Astrocyte of the cerebellum (primary cell): ENCODE results near the gene MYH7.

Experiments used
- DNase-seq: peaks from one replicate; pipeline ENCODE4 v3.0.0-alpha.2; 2011; ENCODE audit warnings: low read depth
- H3K4me3 ChIP-seq: 2 replicates; pipeline ENCODE4 v1.5.1; 2011; ENCODE audit warnings: mild to moderate bottlenecking, low read depth, low read length, moderate library complexity
- CTCF ChIP-seq: IDR thresholded peaks from 2 replicates; pipeline ENCODE4 v1.5.1; 2012; ENCODE audit warnings: low read length, low read depth, moderate library complexity, mild to moderate bottlenecking; ENCODE audit errors: missing control alignments
- in situ Hi-C: cut with HindIII; loops from 2 replicates; pipeline ENCODE4 v1.10.0; 2017; ENCODE audit warnings: low sequenced_read_pairs

The MYH7 gene

GRCh38 chr14:23405516-23406025 is 29.9 kb downstream of the MYH7 start:
- H3K4me3 ChIP-seq = no peak overlapping the region
- TF ChIP-seq CTCF = no peak
- no peak for DNase-seq
- in situ Hi-C loops = no loop called here

GRCh38 chr14:23405096-23405495 is 30.4 kb downstream of the MYH7 start:
- DNase-seq = no peak
- in situ Hi-C loops = no loop called here
- TF ChIP-seq CTCF = no peak
- H3K4me3 ChIP-seq = no peak overlapping the region

GRCh38 chr14:23404331-23404900 is 31.0 kb downstream of the MYH7 start:
- no peak for DNase-seq
- in situ Hi-C loops = no loop called here
- no peak overlapping the region for H3K4me3 ChIP-seq
- TF ChIP-seq CTCF = no peak

- DNase-seq = no peak
- in situ Hi-C loops = no loop called here
- H3K4me3 ChIP-seq = no peak overlapping the region
- TF ChIP-seq CTCF = no peak
These were observed 31.6 kb downstream of the MYH7 start for GRCh38 chr14:23403908-23404307.

- TF ChIP-seq CTCF = no peak
- no peak for DNase-seq
- in situ Hi-C loops = no loop called here
- no peak overlapping the region for H3K4me3 ChIP-seq
These were observed 32.4 kb downstream of the MYH7 start for GRCh38 chr14:23403139-23403438.

DNA sequence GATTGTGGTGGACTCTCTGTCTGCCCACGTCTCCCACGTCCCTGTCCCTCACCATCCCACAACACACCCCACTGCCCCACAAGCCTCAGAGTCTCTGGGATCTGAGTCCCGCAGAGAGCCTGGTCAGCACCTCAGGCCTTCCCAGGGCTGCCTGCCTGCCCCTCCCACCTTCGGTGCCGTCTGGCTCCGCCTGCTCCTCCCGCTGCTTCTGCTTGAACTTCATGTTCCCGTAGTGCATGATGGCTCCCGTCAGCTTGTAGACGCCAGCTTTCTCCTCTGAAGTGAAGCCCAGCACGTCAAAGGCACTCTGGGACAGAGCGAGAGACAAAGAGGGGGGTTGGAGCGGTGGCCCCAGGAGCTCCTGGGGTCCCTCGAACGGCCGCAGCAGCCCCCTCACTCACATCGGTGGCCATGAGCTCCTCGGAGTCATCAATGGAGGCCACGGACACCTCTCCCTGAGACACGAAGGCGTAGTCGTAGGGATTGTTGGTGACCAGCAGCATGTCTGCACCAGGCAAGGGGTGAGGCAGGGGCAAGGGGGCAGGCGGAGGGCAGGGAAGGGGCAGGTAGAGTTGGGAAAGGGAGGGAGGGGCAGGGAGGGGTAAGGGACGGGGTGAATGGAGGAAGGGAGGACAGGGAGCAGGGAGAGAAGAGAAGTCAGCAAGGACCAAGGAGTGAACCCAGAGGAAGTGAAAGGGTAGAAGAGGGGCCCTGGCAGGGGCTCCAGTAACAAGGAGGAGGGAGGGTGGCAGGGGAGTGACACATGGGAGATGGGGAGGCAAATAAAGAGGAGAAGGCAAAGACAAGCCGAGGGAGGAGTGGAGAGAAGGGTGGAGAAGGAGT is 32.9 kb downstream of the MYH7 start:
- no peak for TF ChIP-seq CTCF
- no peak for DNase-seq
- no peak overlapping the region for H3K4me3 ChIP-seq
- in situ Hi-C loops = no loop called here
